ENCODE data around the gene TOM1L2.

DNA sequence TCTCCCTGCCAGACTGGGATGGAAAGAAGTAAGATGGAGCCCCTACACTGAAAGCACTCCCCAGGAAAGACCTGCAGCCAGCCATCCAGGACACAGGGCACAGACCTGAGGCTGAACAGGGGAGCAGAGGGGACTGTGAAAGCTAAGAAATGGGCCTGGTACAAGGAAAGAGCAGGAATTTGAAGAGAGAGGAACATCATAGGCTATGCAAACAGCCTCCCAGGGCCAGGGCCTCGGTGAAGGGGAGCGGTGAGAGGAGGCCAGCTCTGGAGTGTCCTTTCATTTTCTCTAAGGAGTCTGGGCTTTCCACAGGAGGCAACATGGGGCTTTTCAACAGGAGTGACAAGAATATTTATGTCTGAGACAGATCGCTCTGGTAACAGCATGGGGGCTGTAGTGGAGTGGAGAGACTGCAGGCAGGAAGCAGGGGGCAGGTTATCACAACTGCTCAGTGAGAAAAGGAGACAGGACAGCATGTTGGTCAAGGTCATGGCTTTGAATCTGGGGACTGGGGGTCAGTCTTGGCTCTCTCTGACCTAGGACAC, 50.1 kb downstream of the TOM1L2 start:
- TF ChIP-seq FOXA1 (IDR thresholded peaks at IDR 0.05) (no peak), SP1 (IDR thresholded peaks at IDR 0.05) (no peak), SUZ12 (IDR thresholded peaks at IDR 0.05) (no peak), LEF1 (IDR thresholded peaks at IDR 0.05; ENCODE audit: borderline replicate concordance) (no peak), FOXM1 (IDR thresholded peaks at IDR 0.05; ENCODE audit: borderline replicate concordance) (no peak), L3MBTL2 (conservative IDR thresholded peaks at IDR 0.05) (no peak), TARDBP (IDR thresholded peaks at IDR 0.05) (no peak), ARNT (IDR thresholded peaks at IDR 0.05) (no peak), ZNF384 (IDR thresholded peaks at IDR 0.05) (no peak), HDGF (IDR thresholded peaks at IDR 0.05; ENCODE audit: borderline replicate concordance) (no peak), BHLHE40 (IDR thresholded peaks at IDR 0.05; ENCODE audit: borderline replicate concordance) (no peak), FOXK2 (IDR thresholded peaks at IDR 0.05) (no peak), ELF4 (IDR thresholded peaks at IDR 0.05) (no peak)
- TF ChIP-seq, protein P1, sequence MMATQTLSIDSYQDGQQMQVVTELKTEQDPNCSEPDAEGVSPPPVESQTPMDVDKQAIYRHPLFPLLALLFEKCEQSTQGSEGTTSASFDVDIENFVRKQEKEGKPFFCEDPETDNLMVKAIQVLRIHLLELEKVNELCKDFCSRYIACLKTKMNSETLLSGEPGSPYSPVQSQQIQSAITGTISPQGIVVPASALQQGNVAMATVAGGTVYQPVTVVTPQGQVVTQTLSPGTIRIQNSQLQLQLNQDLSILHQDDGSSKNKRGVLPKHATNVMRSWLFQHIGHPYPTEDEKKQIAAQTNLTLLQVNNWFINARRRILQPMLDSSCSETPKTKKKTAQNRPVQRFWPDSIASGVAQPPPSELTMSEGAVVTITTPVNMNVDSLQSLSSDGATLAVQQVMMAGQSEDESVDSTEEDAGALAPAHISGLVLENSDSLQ (IDR thresholded peaks at IDR 0.05) = peak; percentile 92
